Esophagus muscularis mucosa (tissue), 4 donors: ENCODE measurements around the gene CCDC80. TPM values are rescaled to one million over a fixed set of nuclear protein-coding genes. Genes with fewer than 3 reads are reported as not detected.

Experiments
- DNase-seq: peaks from one replicate; pipeline ENCODE4 v3.0.0-alpha.2; 2017; ENCODE audit errors: extremely low spot score
- H3K27ac ChIP-seq, 4 donors: fragments of 200-600 bp; sonication (generic); replicated peaks in 1 of 4; 1 replicate in 3 of 4; 2 replicates in 1 of 4; pipeline ENCODE4 v1.5.1; 2016 to 2019; ENCODE audit warnings: mild to moderate bottlenecking in 1 of 4
- H3K27me3 ChIP-seq, 4 donors: fragments of 200-600 bp; sonication (generic); one replicate each; pipeline versions ENCODE4 v1.5.1 to v1.6.0; 2016 to 2019
- H3K36me3 ChIP-seq, 4 donors: fragments of 200-600 bp; sonication (generic); one replicate each; pipeline ENCODE4 v1.5.1; 2016 to 2019
- H3K4me1 ChIP-seq, 4 donors: fragments of 200-600 bp; sonication (generic); one replicate each; pipeline ENCODE4 v1.5.1; 2016 to 2019
- H3K4me3 ChIP-seq, 4 donors: fragments of 200-600 bp; sonication (generic); 1 replicate in 2 of 4; 2 replicates in 2 of 4; pipeline ENCODE4 v1.5.1; 2016 to 2019; ENCODE audit warnings: mild to moderate bottlenecking in 4 of 4, moderate library complexity in 1 of 4
- H3K9me3 ChIP-seq, 4 donors: fragments of 200-600 bp; sonication (generic); 1 replicate in 3 of 4; 2 replicates in 1 of 4; pipeline ENCODE4 v1.5.1; 2016 to 2019
- CTCF ChIP-seq, 3 experiments: fragments of 200-600 bp in 2 of 3; fragments of 450-650 bp in 1 of 3; sonication (generic) in 2 of 3; IDR thresholded peaks; one replicate each; pipeline ENCODE4 v1.5.1; 2017 to 2019; ENCODE audit warnings: antibody characterized with exemption in 3 of 3, mild to moderate bottlenecking in 2 of 3, moderate library complexity in 1 of 3
- EP300 ChIP-seq: sonication (generic); formaldehyde crosslinking; IDR thresholded peaks from one replicate; pipeline ENCODE4 v1.6.1; 2017; ENCODE audit warnings: antibody characterized with exemption
- POLR2A ChIP-seq: fragments of 450-650 bp; IDR thresholded peaks from one replicate; pipeline ENCODE4 v1.6.1; 2017; ENCODE audit warnings: antibody characterized with exemption, moderate library complexity, mild to moderate bottlenecking, low read depth
- POLR2AphosphoS5 ChIP-seq, 2 donors: sonication (generic); formaldehyde crosslinking; IDR thresholded peaks; one replicate each; pipeline ENCODE4 v1.6.1; 2017; ENCODE audit warnings: antibody characterized with exemption in 2 of 2
- WGBS: methylation state at CpG from one replicate; pipeline ENCODE4 v1.1.5; 2018; 5-methylcytosine and 5-hydroxymethylcytosine counted together
- intact Hi-C: fragments of 100-400 bp; cut with DNase I; formaldehyde crosslinking; loops from one replicate; pipeline ENCODE4 v1.15.1; 2023
- total RNA-seq, 4 donors: library from RNA; depleted of rRNA; stranded (reverse); fragments of >200 nt; gene quantifications; one replicate each; pipeline versions ENCODE4 v1.1.0 to v1.2.1, GENCODE V29; 2016

Gene CCDC80
- total RNA-seq, 4 donors from 2014 or later: 34.7 to 213 (median 127) TPM

DNA sequence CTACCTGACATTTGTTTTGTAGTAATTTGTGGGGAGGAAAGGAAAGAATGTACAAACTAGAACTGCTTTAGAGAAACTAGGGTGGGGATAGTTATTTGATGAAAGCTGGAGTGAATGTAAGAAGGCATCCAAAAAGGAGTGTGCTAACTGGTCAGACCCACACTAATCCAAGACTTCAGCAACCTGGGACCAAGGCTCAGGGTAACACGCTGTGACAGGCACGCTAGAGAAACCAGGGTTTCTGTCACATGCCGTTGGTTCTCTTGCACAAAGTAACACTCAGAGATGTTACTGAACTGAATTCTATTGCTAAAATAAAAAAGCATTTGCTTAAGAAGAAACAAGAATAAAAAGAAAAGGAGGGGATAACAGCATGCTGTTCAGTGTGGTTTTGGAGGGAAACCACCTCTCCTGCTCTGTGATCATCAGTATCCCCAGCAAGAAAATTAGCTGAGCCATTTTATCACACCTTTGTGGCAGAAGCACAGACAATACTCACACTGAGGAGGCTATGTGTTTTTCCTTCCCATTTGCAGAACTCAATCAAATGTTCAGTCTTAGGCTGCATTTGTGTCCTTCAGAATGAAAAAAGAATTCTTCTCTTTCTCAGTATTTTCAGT is 2.8 kb upstream of the CCDC80 start:
- Histone ChIP-seq H3K27ac (no peak overlapping the region), H3K9me3 (no peaks in the 10 kb centered on the region), H3K27me3 (no peaks in the 10 kb centered on the region), H3K36me3 (no peaks in the 10 kb centered on the region), H3K4me1 (peaks cover 13 to 72% (median 66%) of the 10 kb centered on the region in 4 donors), H3K4me3 (no peak overlapping the region)
- intact Hi-C loops: loop anchor here (1.0 to 10.0 kb wide), 4 partner anchors 51 to 337 kb away; no protein-coding TSS in a partner anchor
- no peak for DNase-seq
- TF ChIP-seq EP300 (no peak), POLR2AphosphoS5 (IDR thresholded peaks at IDR 0.05) (no peak), POLR2A (no peak), CTCF (IDR thresholded peaks at IDR 0.05) (no peak)
- 86% methylated on average over 3 of the region's 3 CpGs for WGBS

DNA sequence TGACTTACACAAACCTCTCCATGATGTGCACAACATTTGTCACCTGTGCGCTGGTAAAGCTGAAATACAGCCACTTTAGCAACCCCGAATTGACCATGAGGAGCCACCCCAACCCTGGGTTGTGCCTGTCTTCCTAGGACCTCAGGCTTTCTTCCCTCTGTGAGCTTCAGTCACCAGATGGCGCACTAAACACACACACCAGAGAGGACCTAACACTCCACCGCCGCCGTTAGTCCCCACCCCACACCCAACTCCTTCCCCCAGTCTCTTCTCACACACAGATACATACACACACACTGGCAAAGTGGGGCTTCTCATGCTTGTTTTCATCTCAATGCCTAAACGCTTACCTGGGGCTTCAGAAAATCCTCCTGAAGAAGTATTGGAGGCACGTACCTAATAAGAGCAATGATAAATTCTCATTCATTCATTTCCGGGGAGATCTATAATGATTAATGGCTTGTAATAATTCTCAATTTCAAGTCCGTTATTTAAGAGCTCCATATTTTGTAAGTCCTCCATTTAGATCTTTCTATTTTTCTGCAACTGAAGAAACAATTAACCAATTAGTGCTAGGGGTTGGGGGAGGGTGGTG is 2.1 kb upstream of the CCDC80 start:
- Histone ChIP-seq H3K9me3 (no peaks in the 10 kb centered on the region), H3K36me3 (no peaks in the 10 kb centered on the region), H3K27ac (peak overlapping the region in 2 of 4 donors; percentile 55 to 83), H3K27me3 (no peaks in the 10 kb centered on the region), H3K4me1 (peaks cover 13 to 79% (median 73%) of the 10 kb centered on the region in 4 donors), H3K4me3 (peak overlapping the region; percentile 27 to 46 (median 30))
- TF ChIP-seq CTCF (IDR thresholded peaks at IDR 0.05) (peak; percentile 85 to 87 (median 86)), POLR2AphosphoS5 (IDR thresholded peaks at IDR 0.05) (peak in 1 of 2 donors; percentile 18), EP300 (no peak)
- intact Hi-C loops: loop anchor here (1.0 to 10.0 kb wide), 3 partner anchors 52 to 338 kb away; no protein-coding TSS in a partner anchor
- DNase-seq: peak; percentile 98
- 5% methylated on average over 10 of the region's 10 CpGs for WGBS

- Histone ChIP-seq H3K4me3 (peak overlapping the region; percentile 49 to 57 (median 56)), H3K36me3 (no peaks in the 10 kb centered on the region), H3K4me1 (peaks cover 19 to 86% (median 79%) of the 10 kb centered on the region in 4 donors), H3K27ac (peak overlapping the region; percentile 83 to 84 (median 83)), H3K9me3 (no peaks in the 10 kb centered on the region), H3K27me3 (no peaks in the 10 kb centered on the region)
- 11% methylated on average over 10 of the region's 10 CpGs for WGBS
- intact Hi-C loops: loop anchor here (10.0 kb wide), 1 partner anchor 54 kb away; no protein-coding TSS in a partner anchor
- TF ChIP-seq POLR2AphosphoS5 (IDR thresholded peaks at IDR 0.05): peak; percentile 19 to 63
- no peak for TF ChIP-seq POLR2A
- DNase-seq: no peak
Observed at GRCh38 chr3:112640276-112640929, 540 bp downstream of the CCDC80 start.

GRCh38 chr3:112639455-112640225 is 1.3 kb downstream of the CCDC80 start:
- WGBS: 71% methylated on average over 20 of the region's 21 CpGs
- no peaks in the 10 kb centered on the region for H3K9me3 ChIP-seq
- intact Hi-C loops: loop anchor here (5.0 to 10.0 kb wide), 2 partner anchors 55 to 77 kb away; partner anchors contain the start of genes ATG3 and SLC35A5
- H3K27ac ChIP-seq: peak overlapping the region; percentile 83 to 84 (median 83)
- TF ChIP-seq EP300: no peak
- TF ChIP-seq POLR2AphosphoS5 (IDR thresholded peaks at IDR 0.05): peak in 1 of 2 donors; percentile 13
- H3K36me3 ChIP-seq: no peaks in the 10 kb centered on the region
- no peak for DNase-seq
- peaks cover 26 to 94% (median 87%) of the 10 kb centered on the region in 4 donors for H3K4me1 ChIP-seq
- H3K4me3 ChIP-seq: peak overlapping the region; percentile 49 to 57 (median 56)
- H3K27me3 ChIP-seq: no peaks in the 10 kb centered on the region

DNA sequence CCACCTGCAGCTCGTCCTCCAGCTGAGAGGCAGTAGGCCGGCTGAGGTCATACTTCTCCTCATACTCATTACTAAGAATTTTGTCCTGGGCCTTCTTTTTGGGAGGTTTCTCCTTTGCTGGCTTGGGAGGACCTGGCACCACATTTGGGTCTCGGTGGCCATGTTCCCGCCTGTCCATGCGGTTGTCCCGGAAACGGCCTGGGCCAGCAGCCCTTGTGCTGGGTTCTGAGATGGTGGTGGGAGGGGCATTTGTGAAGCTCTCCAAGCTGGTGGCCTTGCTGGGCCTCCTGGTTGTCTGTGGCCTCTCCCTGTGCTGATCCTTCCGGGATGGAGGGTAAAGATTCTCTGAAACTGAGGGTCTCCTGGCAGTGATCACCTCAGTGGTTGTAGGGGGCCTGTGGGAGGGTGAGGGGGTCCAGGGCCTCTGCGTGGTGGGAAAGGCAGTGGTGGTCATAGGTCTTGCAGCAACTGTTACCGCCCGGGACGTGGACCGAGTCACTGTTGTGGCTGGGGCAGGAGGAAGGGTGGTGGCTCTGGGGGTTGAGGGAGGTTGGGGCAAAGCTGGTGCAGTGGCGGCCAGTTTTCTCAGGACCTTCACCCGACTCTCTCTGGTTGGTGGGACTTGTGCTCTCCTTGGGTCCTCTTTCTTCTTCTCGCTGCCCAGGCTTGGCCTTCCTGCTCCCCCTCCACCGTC is 2.5 kb downstream of the CCDC80 start:
- no peak for DNase-seq
- H3K9me3 ChIP-seq: no peaks in the 10 kb centered on the region
- H3K36me3 ChIP-seq: no peaks in the 10 kb centered on the region
- peak overlapping the region; percentile 83 to 84 (median 83) for H3K27ac ChIP-seq
- no peaks in the 10 kb centered on the region for H3K27me3 ChIP-seq
- H3K4me3 ChIP-seq: peak overlapping the region; percentile 49 to 57 (median 56)
- H3K4me1 ChIP-seq: peaks cover 29 to 100% (median 95%) of the 10 kb centered on the region in 4 donors
- TF ChIP-seq EP300: no peak
- peak; percentile 7 to 25 for TF ChIP-seq POLR2AphosphoS5 (IDR thresholded peaks at IDR 0.05)
- intact Hi-C loops: loop anchor here (5.0 kb wide), 1 partner anchor 76 kb away; the partner anchor contains the start of genes ATG3 and SLC35A5
- 76% methylated on average over 15 of the region's 17 CpGs for WGBS
